GM12878 (cell line): ENCODE measurements around the gene DPM3. TPM values are rescaled to one million over a fixed set of nuclear protein-coding genes. Genes with fewer than 3 reads are reported as not detected.
"Not testable (repeated sequence)": the region's sequence is repeated elsewhere in the genome, so short reads cannot be mapped to it uniquely, and the experiment has no call there.

Experiments
- ATAC-seq: fragments of 200-7000 bp; cut with Tn5 transposase; 3 replicates; pipeline ENCODE4 v1.9.1; 2020; ENCODE audit warnings: mild to moderate bottlenecking, moderate library complexity
- BruUV-seq: library from RNA; stranded (reverse); fragments of 400-500 nt; replicated peaks from 2 replicates; lab custom pipeline; 2021; lab: Mats Ljungman, UMichigan
- CTCF ChIA-PET: fragments of 300-600 bp; sonication (Branson Sonifier 250); formaldehyde crosslinking; extraction: SDS; loops from one replicate; lab custom pipeline; 2021; ENCODE audit warnings: inconsistent platforms; lab: Yijun Ruan, JAX
- POLR2A ChIA-PET: fragments of 350-600 bp; formaldehyde crosslinking; extraction: SDS; loops from one replicate; lab custom pipeline; 2021; ENCODE audit warnings: inconsistent platforms; lab: Charles Lee
- RAD21 ChIA-PET: fragments of 300-600 bp; sonication (Branson Sonifier 250); formaldehyde crosslinking; loops from one replicate; lab custom pipeline; 2023; ENCODE audit warnings: antibody characterized with exemption; ENCODE audit not compliant: unreplicated experiment; lab: Charles Lee
- SMC1A ChIA-PET: fragments of 300-600 bp; sonication (Branson Sonifier 250); formaldehyde crosslinking; loops from one replicate; lab custom pipeline; 2023; ENCODE audit not compliant: unreplicated experiment, uncharacterized antibody; lab: Charles Lee
- DNase-seq: peaks from one replicate; pipeline ENCODE4 v3.0.0-alpha.2; 2011; ENCODE audit warnings: low read depth, low spot score
- FAIRE-seq: peaks from 3 replicates; lab custom pipeline; 2011; peaks lifted over from hg19 to GRCh38; lab: Jason Lieb, UNC
- H2AFZ ChIP-seq: 2 replicates; pipeline ENCODE4 v1.6.0; 2011; ENCODE audit warnings: low read depth, low read length, control low read depth; ENCODE audit not compliant: control insufficient read depth
- H3K27ac ChIP-seq: 2 replicates; pipeline ENCODE4 v1.5.1; 2011; ENCODE audit warnings: control low read depth; ENCODE audit not compliant: control insufficient read depth, insufficient read depth
- H3K27me3 ChIP-seq, 2 experiments: replicated peaks in 1 of 2; 2 replicates each; pipeline versions ENCODE4 v1.6.0 to v1.6.1; 2011; ENCODE audit warnings: low read length in 1 of 2; ENCODE audit not compliant: control insufficient read depth in 2 of 2, insufficient read depth in 2 of 2
- H3K36me3 ChIP-seq, 2 experiments: 2 replicates each; pipeline ENCODE4 v1.5.1; 2011; ENCODE audit warnings: low read length in 1 of 2; ENCODE audit not compliant: control insufficient read depth in 2 of 2, insufficient read depth in 2 of 2
- H3K4me1 ChIP-seq: 2 replicates; pipeline ENCODE4 v1.6.1; 2011; ENCODE audit warnings: mild to moderate bottlenecking, low read length, moderate library complexity, mixed read lengths; ENCODE audit not compliant: control insufficient read depth, insufficient read depth
- H3K4me2 ChIP-seq: 2 replicates; pipeline ENCODE4 v1.6.0; 2011; ENCODE audit warnings: control low read depth; ENCODE audit not compliant: control insufficient read depth, insufficient read depth
- H3K4me3 ChIP-seq: fragments of 200-600 bp; sonication (generic); 2 replicates; pipeline ENCODE4 v1.5.1; 2016
- H3K79me2 ChIP-seq: 2 replicates; pipeline ENCODE4 v1.6.0; 2011; ENCODE audit warnings: low read length; ENCODE audit not compliant: control insufficient read depth, insufficient read depth
- H3K9ac ChIP-seq: 2 replicates; pipeline ENCODE4 v1.8.0; 2011; ENCODE audit warnings: low read length, control low read depth, mixed read lengths; ENCODE audit not compliant: control insufficient read depth, insufficient read depth
- H3K9me3 ChIP-seq: replicated peaks from 3 replicates; pipeline ENCODE4 v1.5.1; 2011; ENCODE audit warnings: mild to moderate bottlenecking, low read length; ENCODE audit not compliant: control insufficient read depth, insufficient read depth
- H4K20me1 ChIP-seq: 2 replicates; pipeline ENCODE4 v1.6.0; 2011; ENCODE audit not compliant: control insufficient read depth, insufficient read depth
- CEBPZ ChIP-seq: fragments of 150-350 bp; IDR thresholded peaks from 2 replicates; pipeline ENCODE4 v1.6.1; 2016; ENCODE audit warnings: low read depth, low read length
- E4F1 ChIP-seq: fragments of 450-650 bp; IDR thresholded peaks from 2 replicates; pipeline ENCODE4 v1.6.1; 2018; ENCODE audit warnings: borderline replicate concordance, mild to moderate bottlenecking; ENCODE audit not compliant: partially characterized antibody
- MEF2B ChIP-seq: fragments of 450-650 bp; IDR thresholded peaks from 2 replicates; pipeline ENCODE4 v1.6.1; 2018; ENCODE audit warnings: mild to moderate bottlenecking, moderate library complexity; ENCODE audit not compliant: partially characterized antibody, poor library complexity, severe bottlenecking
- WGBS: methylation state at CpG from one replicate; pipeline ENCODE4 v1.1.6; 2016; ENCODE audit warnings: low lambda C conversion rate; ENCODE audit not compliant: insufficient replicate concordance, insufficient coverage; ENCODE audit errors: missing lambda C conversion rate; 5-methylcytosine and 5-hydroxymethylcytosine counted together
- in situ Hi-C: fragments of 300-500 bp; cut with MboI; formaldehyde crosslinking; loops from 9 replicates; pipeline ENCODE4 v1.14.3; 2018; ENCODE audit warnings: mixed read lengths
- intact Hi-C: fragments of 100-400 bp; cut with micrococcal nuclease; formaldehyde crosslinking; loops from one replicate; pipeline ENCODE4 v1.14.2; 2022; ENCODE audit not compliant: unreplicated experiment
- polyA plus RNA-seq, 11 experiments: library from polyadenylated mRNA; depleted of rRNA in 4 of 11; unstranded in 6 of 11; stranded (reverse) in 5 of 11; fragments of >200 nt; fragmentation: Nextera tagmentation in 4 of 11; fragmentation: Illumina TruSeq in 1 of 11; extraction: Ambion mirVana in 4 of 11; extraction: Trizol in 1 of 11; gene quantifications; 1 replicate in 1 of 11; 2 replicates in 10 of 11; pipeline versions ENCODE4 v1.2.1 to v1.2.3, GENCODE V29; 2011 to 2016; ENCODE audit warnings: inconsistent platforms in 2 of 11, missing spikeins in 2 of 11, low read depth in 1 of 11
- total RNA-seq, 4 experiments: library from RNA; depleted of rRNA in 3 of 4; stranded (reverse); fragments of >200 nt in 3 of 4; fragmentation: Illumina TruSeq in 1 of 4; extraction: Trizol in 1 of 4; gene quantifications; 2 replicates each; pipeline versions ENCODE4 v1.2.1 to v1.2.3, GENCODE V29; 2013 to 2021

The DPM3 gene
- total and polyA plus RNA-seq, 10 of the 15 experiments (the other 5 are each of a cell fraction or from before 2014, with no cell fraction given): 5.9 to 78.7 (median 25.7) TPM

- WGBS: 0% methylated on average over 6 of the region's 6 CpGs
- H3K79me2 ChIP-seq: no peaks in the 10 kb centered on the region
- no peak for TF ChIP-seq CEBPZ
- TF ChIP-seq MEF2B: no peak
- TF ChIP-seq E4F1: no peak
- H3K9me3 ChIP-seq: no peaks in the 10 kb centered on the region
- in situ Hi-C loops (no loop called here), intact Hi-C loops (no loop called here)
- H3K27ac ChIP-seq: no peak overlapping the region
- H3K4me1 ChIP-seq: peaks cover 5% of the 10 kb centered on the region; the same call in 1 of the 2 replicates
- no peaks in the 10 kb centered on the region for H4K20me1 ChIP-seq
- DNase-seq: no peak
- FAIRE-seq: no peak
- no peak overlapping the region for H3K9ac ChIP-seq
- no peak overlapping the region for H3K4me3 ChIP-seq
- no peak overlapping the region for H2AFZ ChIP-seq
- no TSS peak for BruUV-seq
- H3K27me3 ChIP-seq: peaks cover 0 to 4% of the 10 kb centered on the region in 2 experiments; a peak in 1 of 4 replicates
- ChIA-PET RAD21 (no interaction called here), POLR2A (interaction anchor here (1.0 kb wide), 1 partner anchor 12 kb away, joined by 3 read pairs; no protein-coding TSS in a partner anchor), SMC1A (no interaction called here), CTCF (interaction anchor here (1.0 to 2.1 kb wide), 3 partner anchors 8 to 53 kb away, joined by 3 to 5 read pairs (median 4); partner anchors contain the start of gene KRTCAP2)
- H3K36me3 ChIP-seq: no peaks in the 10 kb centered on the region
- H3K4me2 ChIP-seq: no peak overlapping the region
- no peak for ATAC-seq
These were observed 20.1 kb downstream of the DPM3 start for GRCh38 chr1:155120253-155120652.

GRCh38 chr1:155118090-155118489 is 22.2 kb downstream of the DPM3 start:
- POLR2A ChIA-PET, ATAC-seq, FAIRE-seq, H4K20me1 ChIP-seq, in situ Hi-C loops, H3K4me2 ChIP-seq, H3K9ac ChIP-seq, H3K27me3 ChIP-seq, H2AFZ ChIP-seq, DNase-seq, BruUV-seq, H3K36me3 ChIP-seq, H3K27ac ChIP-seq, intact Hi-C loops, H3K4me1 ChIP-seq, H3K9me3 ChIP-seq, H3K4me3 ChIP-seq, H3K79me2 ChIP-seq: not testable (repeated sequence)
- SMC1A ChIA-PET: interaction anchor here (0.6 to 1.5 kb wide), 3 partner anchors 12 to 1081 kb away, joined by 3 to 5 read pairs (median 3); no protein-coding TSS in a partner anchor
- RAD21 ChIA-PET: interaction anchor here (0.7 to 1.4 kb wide), 3 partner anchors 49 to 192 kb away, joined by 3 read pairs; partner anchors contain the start of gene KRTCAP2
- CTCF ChIA-PET: interaction anchor here (0.8 to 2.9 kb wide), 4 partner anchors 23 to 67 kb away, joined by 3 to 10 read pairs (median 3); partner anchors contain the start of gene ADAM15
- WGBS: 11% methylated on average over 7 of the region's 7 CpGs
